Liver (tissue), 9 donors: ENCODE data around the gene SLC7A10. TPM values are rescaled to one million over a fixed set of nuclear protein-coding genes. Genes with fewer than 3 reads are reported as not detected.

Experiments
- DNase-seq: peaks from one replicate; pipeline ENCODE4 v3.0.0-alpha.2; 2017; ENCODE audit warnings: low spot score
- H3K27ac ChIP-seq, 2 donors: one replicate each; pipeline ENCODE4 v1.7.0; 2013; ENCODE audit warnings: inconsistent platforms in 2 of 2, low read length in 2 of 2, control low read depth in 1 of 2, low read depth in 1 of 2, mild to moderate bottlenecking in 1 of 2
- H3K27me3 ChIP-seq, 4 donors: one replicate each; pipeline versions ENCODE4 v1.6.1 to v1.7.0; 2013; ENCODE audit warnings: low read length in 3 of 4, inconsistent platforms in 1 of 4, mild to moderate bottlenecking in 1 of 4, moderate library complexity in 1 of 4; ENCODE audit not compliant: control insufficient read depth in 4 of 4, insufficient read depth in 4 of 4
- H3K36me3 ChIP-seq, 4 donors: one replicate each; pipeline versions ENCODE4 v1.6.1 to v1.7.0; 2013; ENCODE audit warnings: low read length in 3 of 4, mild to moderate bottlenecking in 3 of 4, low read depth in 1 of 4, moderate library complexity in 1 of 4; ENCODE audit not compliant: control insufficient read depth in 4 of 4, insufficient read depth in 3 of 4
- H3K4me1 ChIP-seq, 4 donors: one replicate each; pipeline versions ENCODE4 v1.6.1 to v1.7.0; 2013; ENCODE audit warnings: low read length in 3 of 4, mild to moderate bottlenecking in 3 of 4, moderate library complexity in 1 of 4; ENCODE audit not compliant: control insufficient read depth in 4 of 4, insufficient read depth in 4 of 4
- H3K4me3 ChIP-seq, 3 donors: one replicate each; pipeline versions ENCODE4 v1.6.1 to v1.7.0; 2013; ENCODE audit warnings: low read length in 3 of 3, control low read depth in 1 of 3, low read depth in 1 of 3, mild to moderate bottlenecking in 1 of 3
- H3K9ac ChIP-seq, 2 donors: one replicate each; pipeline ENCODE4 v1.7.0; 2013; ENCODE audit warnings: low read length in 2 of 2, mild to moderate bottlenecking in 2 of 2, moderate library complexity in 2 of 2, control low read depth in 1 of 2, low read depth in 1 of 2
- H3K9me3 ChIP-seq, 4 donors: one replicate each; pipeline versions ENCODE4 v1.6.1 to v1.7.0; 2013; ENCODE audit warnings: low read length in 3 of 4; ENCODE audit not compliant: control insufficient read depth in 4 of 4
- ATF3 ChIP-seq: IDR thresholded peaks from 2 replicates; pipeline ENCODE4 v1.6.1; 2016; ENCODE audit warnings: antibody characterized with exemption
- CTCF ChIP-seq: fragments of 150-350 bp; IDR thresholded peaks from 2 replicates; pipeline ENCODE4 v1.5.1; 2017; ENCODE audit warnings: improper control_type of control experiment, low read depth, low read length; ENCODE audit not compliant: missing input control
- FOXA2 ChIP-seq: IDR thresholded peaks from 2 replicates; pipeline ENCODE4 v1.6.1; 2016; ENCODE audit warnings: antibody characterized with exemption
- GABPA ChIP-seq, 2 donors: IDR thresholded peaks in 1 of 2; conservative IDR thresholded peaks in 1 of 2; 2 replicates each; pipeline ENCODE4 v1.6.1; 2016; ENCODE audit warnings: antibody characterized with exemption in 2 of 2, mild to moderate bottlenecking in 1 of 2, moderate library complexity in 1 of 2
- HNF4A ChIP-seq, 2 donors: conservative IDR thresholded peaks; 2 replicates each; pipeline ENCODE4 v1.6.1; 2016; ENCODE audit warnings: antibody characterized with exemption in 2 of 2, mild to moderate bottlenecking in 2 of 2
- HNF4G ChIP-seq: IDR thresholded peaks from 2 replicates; pipeline ENCODE4 v1.6.1; 2016; ENCODE audit warnings: antibody characterized with exemption
- JUND ChIP-seq, 2 donors: IDR thresholded peaks; 2 replicates each; pipeline ENCODE4 v1.6.1; 2016; ENCODE audit warnings: antibody characterized with exemption in 2 of 2
- MAX ChIP-seq: IDR thresholded peaks from 2 replicates; pipeline ENCODE4 v1.6.1; 2016; ENCODE audit warnings: antibody characterized with exemption
- NR2F2 ChIP-seq: IDR thresholded peaks from 2 replicates; pipeline ENCODE4 v1.6.1; 2016; ENCODE audit warnings: antibody characterized with exemption
- REST ChIP-seq: IDR thresholded peaks from 2 replicates; pipeline ENCODE4 v1.6.1; 2016; ENCODE audit warnings: antibody characterized with exemption, mild to moderate bottlenecking
- RXRA ChIP-seq, 2 donors: IDR thresholded peaks; 2 replicates each; pipeline ENCODE4 v1.6.1; 2017 to 2018; ENCODE audit warnings: antibody characterized with exemption in 2 of 2, mild to moderate bottlenecking in 1 of 2
- SP1 ChIP-seq: IDR thresholded peaks from 2 replicates; pipeline ENCODE4 v1.6.1; 2018; ENCODE audit warnings: antibody characterized with exemption, mild to moderate bottlenecking
- ZBTB33 ChIP-seq: IDR thresholded peaks from 2 replicates; pipeline ENCODE4 v1.6.1; 2016; ENCODE audit warnings: antibody characterized with exemption
- WGBS: extraction: QIAGEN DNeasy Blood & Tissue Kit; methylation state at CpG from one replicate; pipeline ENCODE4 v1.1.7; 2013; 5-methylcytosine and 5-hydroxymethylcytosine counted together
- polyA plus RNA-seq, 2 donors: library from polyadenylated mRNA; stranded (reverse) in 1 of 2; unstranded in 1 of 2; fragments of 200-250 nt in 1 of 2; fragments of >200 nt in 1 of 2; fragmentation: Nextera tagmentation in 1 of 2; extraction: Ambion mirVana in 1 of 2; gene quantifications; one replicate each; pipeline versions ENCODE4 v1.2.1 to v1.2.3, GENCODE V29; 2013 to 2015
- total RNA-seq, 2 donors: library from RNA; depleted of rRNA; stranded (reverse); fragments of >200 nt; gene quantifications; one replicate each; pipeline ENCODE4 v1.2.3, GENCODE V29; 2014
- donor health status: healthy.
- donor health status: healthy.
- donor health status: healthy.
- donor health status: healthy.
- donor health status: healthy.

The SLC7A10 gene
- total and polyA plus RNA-seq, 4 donors, result not detected

- no peak overlapping the region for H3K27ac ChIP-seq
- no peaks in the 10 kb centered on the region for H3K27me3 ChIP-seq
- H3K9ac ChIP-seq, result no peak overlapping the region
- no peaks in the 10 kb centered on the region for H3K9me3 ChIP-seq
- 55% methylated on average over 9 of the region's 9 CpGs for WGBS
- H3K36me3 ChIP-seq, result peaks cover 0 to 27% (median 9%) of the 10 kb centered on the region in 4 donors
- peak in 1 of 2 donors; percentile 39 for TF ChIP-seq RXRA (IDR thresholded peaks at IDR 0.05)
- TF ChIP-seq CTCF, result no peak
- TF ChIP-seq HNF4A (conservative IDR thresholded peaks at IDR 0.05), result peak; percentile 57 to 67
- TF ChIP-seq JUND (IDR thresholded peaks at IDR 0.05), result no peak
- no peak for TF ChIP-seq HNF4G
- no peak for TF ChIP-seq MAX
- TF ChIP-seq SP1, result peak; percentile 37
- no peak for TF ChIP-seq FOXA2
- no peak for TF ChIP-seq NR2F2
- no peak overlapping the region for H3K4me3 ChIP-seq
- peaks cover 2 to 37% (median 26%) of the 10 kb centered on the region in 4 donors for H3K4me1 ChIP-seq
- no peak for DNase-seq
Measured at GRCh38 chr19:33207903-33208302, 17.7 kb downstream of the SLC7A10 start.

GRCh38 chr19:33207040-33207620 lies 18.5 kb downstream of the SLC7A10 start:
- no peak overlapping the region for H3K27ac ChIP-seq
- DNase-seq, result no peak
- 93% methylated on average over 38 of the region's 38 CpGs for WGBS
- H3K36me3 ChIP-seq, result peaks cover 0 to 34% (median 11%) of the 10 kb centered on the region in 4 donors
- no peaks in the 10 kb centered on the region for H3K27me3 ChIP-seq
- no peaks in the 10 kb centered on the region for H3K9me3 ChIP-seq
- no peak overlapping the region for H3K9ac ChIP-seq
- TF ChIP-seq SP1, result no peak
- TF ChIP-seq ZBTB33, result no peak
- TF ChIP-seq NR2F2, result no peak
- TF ChIP-seq HNF4G, result no peak
- TF ChIP-seq GABPA (IDR thresholded peaks at IDR 0.05 in 1 of 2, conservative IDR thresholded peaks at IDR 0.05 in 1 of 2), result no peak
- TF ChIP-seq HNF4A (conservative IDR thresholded peaks at IDR 0.05), result no peak
- no peak for TF ChIP-seq CTCF
- TF ChIP-seq JUND (IDR thresholded peaks at IDR 0.05), result no peak
- TF ChIP-seq MAX, result no peak
- no peak for TF ChIP-seq ATF3
- TF ChIP-seq REST, result no peak
- no peak overlapping the region for H3K4me3 ChIP-seq
- H3K4me1 ChIP-seq, result peaks cover 0 to 32% (median 21%) of the 10 kb centered on the region in 4 donors
